Keratinocyte (primary cell): ENCODE data around the gene POLR2J3. TPM values are rescaled to one million over a fixed set of nuclear protein-coding genes. Genes with fewer than 3 reads are reported as not detected.
A peak's percentile ranks its signal among the peaks of the same experiment; 100 is the strongest.
"Not testable (repeated sequence)": the region's sequence is repeated elsewhere in the genome, so short reads cannot be mapped to it uniquely, and the experiment has no call there.

Experiments used
- DNase-seq: peaks from one replicate; pipeline ENCODE4 v3.0.0-alpha.2; 2011; ENCODE audit warnings: low read depth, missing footprints, low spot score
- FAIRE-seq: peaks from 2 replicates; lab custom pipeline; 2011; peaks lifted over from hg19 to GRCh38; lab: Jason Lieb, UNC
- H2AFZ ChIP-seq: 2 replicates; pipeline ENCODE4 v1.6.0; 2012; ENCODE audit warnings: low read length, control low read depth, inconsistent platforms; ENCODE audit not compliant: control insufficient read depth
- H3K27ac ChIP-seq: 2 replicates; pipeline ENCODE4 v1.5.1; 2011; ENCODE audit warnings: low read length; ENCODE audit not compliant: control insufficient read depth, insufficient read depth
- H3K27me3 ChIP-seq: 3 replicates; pipeline ENCODE4 v1.6.0; 2011; ENCODE audit warnings: low read length; ENCODE audit not compliant: control insufficient read depth, insufficient read depth; ENCODE audit errors: extremely low read depth
- H3K36me3 ChIP-seq, 2 experiments: 2 replicates in 1 of 2; 3 replicates in 1 of 2; pipeline ENCODE4 v1.5.1; 2011; ENCODE audit warnings: low read length in 2 of 2, mild to moderate bottlenecking in 1 of 2; ENCODE audit not compliant: control insufficient read depth in 2 of 2, insufficient read depth in 2 of 2; ENCODE audit errors: extremely low read depth in 1 of 2
- H3K4me1 ChIP-seq: 3 replicates; pipeline ENCODE4 v1.5.1; 2011; ENCODE audit warnings: low read length; ENCODE audit not compliant: control insufficient read depth, insufficient read depth; ENCODE audit errors: extremely low read depth
- H3K4me2 ChIP-seq: 3 replicates; pipeline ENCODE4 v1.6.0; 2011; ENCODE audit warnings: low read depth, low read length; ENCODE audit not compliant: control insufficient read depth, insufficient read depth; ENCODE audit errors: extremely low read depth
- H3K4me3 ChIP-seq, 3 experiments: fragments of 200-600 bp in 1 of 3; sonication (generic) in 1 of 3; 2 replicates in 2 of 3; 3 replicates in 1 of 3; pipeline ENCODE4 v1.5.1; 2011 to 2016; ENCODE audit warnings: low read length in 3 of 3, mild to moderate bottlenecking in 3 of 3, control low read depth in 2 of 3, inconsistent platforms in 1 of 3, low read depth in 1 of 3, mixed read lengths in 1 of 3, mixed run types in 1 of 3, moderate library complexity in 1 of 3; ENCODE audit not compliant: control insufficient read depth in 2 of 3, insufficient read depth in 2 of 3; ENCODE audit errors: extremely low read depth in 1 of 3
- H3K79me2 ChIP-seq: 2 replicates; pipeline ENCODE4 v1.6.0; 2012; ENCODE audit warnings: low read length; ENCODE audit not compliant: control insufficient read depth, insufficient read depth
- H3K9ac ChIP-seq: 3 replicates; pipeline ENCODE4 v1.6.0; 2011; ENCODE audit warnings: low read length; ENCODE audit not compliant: control insufficient read depth, insufficient read depth; ENCODE audit errors: extremely low read depth
- H3K9me1 ChIP-seq: 3 replicates; pipeline ENCODE4 v1.6.0; 2011; ENCODE audit warnings: low read length; ENCODE audit not compliant: control insufficient read depth, insufficient read depth; ENCODE audit errors: extremely low read depth
- H3K9me3 ChIP-seq: 2 replicates; pipeline ENCODE4 v1.5.1; 2012; ENCODE audit warnings: low read depth, low read length; ENCODE audit not compliant: control insufficient read depth
- H4K20me1 ChIP-seq: 3 replicates; pipeline ENCODE4 v1.6.0; 2011; ENCODE audit warnings: low read length; ENCODE audit not compliant: control insufficient read depth, insufficient read depth; ENCODE audit errors: extremely low read depth
- dilution Hi-C: fragments of 300-500 bp; cut with MboI; formaldehyde crosslinking; loops from one replicate; pipeline ENCODE4 v1.7.0; 2020; ENCODE audit warnings: low sequenced_read_pairs; ENCODE audit not compliant: extremely low pct_ligation_motif_present
- polyA plus RNA-seq, 5 experiments: library from polyadenylated mRNA; depleted of rRNA in 3 of 5; stranded (reverse) in 3 of 5; stranded (forward) in 1 of 5; unstranded in 1 of 5; fragments of >200 nt; gene quantifications; 1 replicate in 1 of 5; 2 replicates in 3 of 5; 3 replicates in 1 of 5; pipeline versions ENCODE4 v1.2.1 to v1.2.3, GENCODE V29; 2011 to 2012; ENCODE audit warnings: missing spikeins in 2 of 5, low read depth in 1 of 5, low replicate concordance in 1 of 5

The POLR2J3 gene
- polyA plus RNA-seq, 1 donor (not counting 4 experiments of a cell fraction or from before 2014, with no cell fraction given): 93.6 TPM

GRCh38 chr7:102576363-102576762 lies 4.0 kb upstream of the POLR2J3 start:
- H3K9ac ChIP-seq, H3K9me3 ChIP-seq, H3K9me1 ChIP-seq, H3K4me2 ChIP-seq, H3K4me1 ChIP-seq, H3K36me3 ChIP-seq, H3K27me3 ChIP-seq, H3K27ac ChIP-seq, H2AFZ ChIP-seq, FAIRE-seq, dilution Hi-C loops, H3K79me2 ChIP-seq, H3K4me3 ChIP-seq, H4K20me1 ChIP-seq, DNase-seq: not testable (repeated sequence)

GRCh38 chr7:102574607-102575006 lies 2.2 kb upstream of the POLR2J3 start:
- H3K79me2 ChIP-seq, H4K20me1 ChIP-seq, H3K4me1 ChIP-seq, H3K36me3 ChIP-seq, FAIRE-seq, H3K4me3 ChIP-seq, H3K27me3 ChIP-seq, H3K9me1 ChIP-seq, dilution Hi-C loops, H3K27ac ChIP-seq, H3K4me2 ChIP-seq, H3K9ac ChIP-seq, H3K9me3 ChIP-seq, H2AFZ ChIP-seq, DNase-seq: not testable (repeated sequence)

- H3K27ac ChIP-seq, H4K20me1 ChIP-seq, H3K36me3 ChIP-seq, DNase-seq, H3K27me3 ChIP-seq, H3K9ac ChIP-seq, FAIRE-seq, dilution Hi-C loops, H3K9me3 ChIP-seq, H3K79me2 ChIP-seq, H3K4me1 ChIP-seq, H3K4me2 ChIP-seq, H3K4me3 ChIP-seq, H3K9me1 ChIP-seq, H2AFZ ChIP-seq: not testable (repeated sequence)
Observed at GRCh38 chr7:102568620-102569019, 3.8 kb downstream of the POLR2J3 start.

- H3K79me2 ChIP-seq, DNase-seq, H3K9me3 ChIP-seq, H3K27me3 ChIP-seq, H3K9ac ChIP-seq, H3K4me3 ChIP-seq, H3K9me1 ChIP-seq, FAIRE-seq, H3K4me1 ChIP-seq, H4K20me1 ChIP-seq, H3K36me3 ChIP-seq, H3K27ac ChIP-seq, H2AFZ ChIP-seq, dilution Hi-C loops, H3K4me2 ChIP-seq: not testable (repeated sequence)
Observed at GRCh38 chr7:102550808-102551422, 21.5 kb downstream of the POLR2J3 start, which contains the start of gene SPDYE2. SPDYE2 (plus strand) TSS chr7:102551226; CDS start chr7:102553256, 2,030 bp downstream.

GRCh38 chr7:102546353-102546752 lies 26.0 kb downstream of the POLR2J3 start:
- H3K9ac ChIP-seq, H3K4me2 ChIP-seq, H2AFZ ChIP-seq, dilution Hi-C loops, H3K4me1 ChIP-seq, H3K36me3 ChIP-seq, DNase-seq, H3K9me3 ChIP-seq, H3K79me2 ChIP-seq, H3K27ac ChIP-seq, H4K20me1 ChIP-seq, H3K9me1 ChIP-seq, H3K4me3 ChIP-seq, H3K27me3 ChIP-seq: not testable (repeated sequence)
- peak; percentile 57 for FAIRE-seq
